ENCODE data around the gene UNC5C.

GRCh38 chr4:95556207-95556859 lies 7.6 kb upstream of the UNC5C start:
- TF ChIP-seq TAF1 (conservative IDR thresholded peaks at IDR 0.05) (no peak), CTCF (IDR thresholded peaks at IDR 0.05; ENCODE audit: low read depth, low read length, missing input control) (no peak), REST (IDR thresholded peaks at IDR 0.05) (no peak), YY1 (IDR thresholded peaks at IDR 0.05) (no peak), JUND (IDR thresholded peaks at IDR 0.05) (no peak), ATF3 (IDR thresholded peaks at IDR 0.05) (no peak), EGR1 (IDR thresholded peaks at IDR 0.05; ENCODE audit: low read depth in 2 of 2) (no peak)
